Esophagus squamous epithelium (tissue), 4 donors: ENCODE measurements around the gene ITIH6.

ENCODE experiments used
- POLR2A ChIP-seq, 4 donors: fragments of 450-650 bp; IDR thresholded peaks; one replicate each; pipeline ENCODE4 v1.6.1; 2017; ENCODE audit warnings: antibody characterized with exemption in 4 of 4, mild to moderate bottlenecking in 4 of 4, moderate library complexity in 3 of 4
- TF ChIP-seq, protein P1 (sequence below), 6 experiments: fragments of 450-650 bp in 4 of 6; fragments of 200-600 bp in 2 of 6; sonication (generic) in 2 of 6; IDR thresholded peaks; one replicate each; pipeline ENCODE4 v1.5.1; 2016 to 2019; ENCODE audit warnings: antibody characterized with exemption in 6 of 6, mild to moderate bottlenecking in 4 of 6, moderate library complexity in 4 of 6

DNA sequence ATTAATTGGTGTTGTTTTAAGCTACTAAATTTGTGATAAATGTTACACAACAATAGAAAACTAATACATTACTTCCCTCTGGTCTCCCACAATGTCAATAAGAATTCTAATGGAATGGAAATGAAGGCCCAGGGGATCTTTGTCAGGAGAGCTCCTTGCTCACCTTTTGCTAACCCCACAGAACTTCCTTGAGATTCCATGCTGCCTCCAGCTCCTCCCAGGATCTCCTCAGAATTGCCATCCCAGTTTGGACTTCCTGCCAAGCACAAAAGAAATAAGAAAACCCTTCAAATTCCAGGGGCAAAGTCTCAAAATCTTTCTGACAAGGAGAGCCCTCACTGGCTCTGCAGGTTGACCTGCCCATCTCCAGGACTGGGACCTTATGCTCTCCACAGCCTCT, 43.2 kb downstream of the ITIH6 start:
- TF ChIP-seq, protein P1, sequence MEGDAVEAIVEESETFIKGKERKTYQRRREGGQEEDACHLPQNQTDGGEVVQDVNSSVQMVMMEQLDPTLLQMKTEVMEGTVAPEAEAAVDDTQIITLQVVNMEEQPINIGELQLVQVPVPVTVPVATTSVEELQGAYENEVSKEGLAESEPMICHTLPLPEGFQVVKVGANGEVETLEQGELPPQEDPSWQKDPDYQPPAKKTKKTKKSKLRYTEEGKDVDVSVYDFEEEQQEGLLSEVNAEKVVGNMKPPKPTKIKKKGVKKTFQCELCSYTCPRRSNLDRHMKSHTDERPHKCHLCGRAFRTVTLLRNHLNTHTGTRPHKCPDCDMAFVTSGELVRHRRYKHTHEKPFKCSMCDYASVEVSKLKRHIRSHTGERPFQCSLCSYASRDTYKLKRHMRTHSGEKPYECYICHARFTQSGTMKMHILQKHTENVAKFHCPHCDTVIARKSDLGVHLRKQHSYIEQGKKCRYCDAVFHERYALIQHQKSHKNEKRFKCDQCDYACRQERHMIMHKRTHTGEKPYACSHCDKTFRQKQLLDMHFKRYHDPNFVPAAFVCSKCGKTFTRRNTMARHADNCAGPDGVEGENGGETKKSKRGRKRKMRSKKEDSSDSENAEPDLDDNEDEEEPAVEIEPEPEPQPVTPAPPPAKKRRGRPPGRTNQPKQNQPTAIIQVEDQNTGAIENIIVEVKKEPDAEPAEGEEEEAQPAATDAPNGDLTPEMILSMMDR (IDR thresholded peaks at IDR 0.05), result no peak
- TF ChIP-seq POLR2A (IDR thresholded peaks at IDR 0.05), result no peak
